B cell (primary cell): ENCODE data around the gene CPSF4L. TPM values are rescaled to one million over a fixed set of nuclear protein-coding genes. Genes with fewer than 3 reads are reported as not detected.

ENCODE experiments used
- ATAC-seq: fragments of 200-7000 bp; cut with Tn5 transposase; one replicate; pipeline ENCODE4 v1.10.0; 2021; ENCODE audit warnings: low read depth, mild to moderate bottlenecking, moderate number of reproducible peaks, moderate library complexity
- CTCF ChIA-PET: fragments of 350-600 bp; sonication (Branson Sonifier 250); formaldehyde crosslinking; loops from one replicate; lab custom pipeline; 2021; ENCODE audit warnings: antibody characterized with exemption, inconsistent platforms; lab: Charles Lee
- POLR2A ChIA-PET: fragments of 350-600 bp; sonication (Branson Sonifier 250); formaldehyde crosslinking; loops from one replicate; lab custom pipeline; 2021; ENCODE audit warnings: antibody characterized with exemption; lab: Charles Lee
- DNase-seq: peaks from one replicate; pipeline ENCODE4 v3.0.0; 2013
- H2AFZ ChIP-seq: 2 replicates; pipeline ENCODE4 v1.6.1; 2012; ENCODE audit warnings: mild to moderate bottlenecking, low read depth, low read length; ENCODE audit not compliant: insufficient read depth, poor library complexity, severe bottlenecking
- H3K27ac ChIP-seq, 2 donors: 1 replicate in 1 of 2; 2 replicates in 1 of 2; pipeline ENCODE4 v1.5.1; 2012 to 2013; ENCODE audit warnings: low read length in 2 of 2, mild to moderate bottlenecking in 2 of 2, moderate library complexity in 1 of 2
- H3K27me3 ChIP-seq, 4 experiments: fragments of 200-600 bp in 1 of 4; sonication (generic) in 1 of 4; replicated peaks in 1 of 4; 1 replicate in 2 of 4; 2 replicates in 2 of 4; pipeline versions ENCODE4 v1.6.1 to v1.7.0; 2013 to 2016; ENCODE audit warnings: low read length in 3 of 4, mild to moderate bottlenecking in 2 of 4, mixed read lengths in 1 of 4, moderate library complexity in 1 of 4; ENCODE audit not compliant: insufficient read depth in 4 of 4, control insufficient read depth in 3 of 4; ENCODE audit errors: control extremely low read depth in 1 of 4
- H3K36me3 ChIP-seq, 2 experiments: replicated peaks in 1 of 2; 1 replicate in 1 of 2; 2 replicates in 1 of 2; pipeline versions ENCODE4 v1.6.1 to v1.7.1; 2013; ENCODE audit warnings: low read length in 1 of 2; ENCODE audit not compliant: insufficient read depth in 2 of 2, control insufficient read depth in 1 of 2; ENCODE audit errors: control extremely low read depth in 1 of 2, extremely low read depth in 1 of 2
- H3K4me1 ChIP-seq, 2 donors: fragments of 200-600 bp in 1 of 2; sonication (generic) in 1 of 2; 1 replicate in 1 of 2; 2 replicates in 1 of 2; pipeline versions ENCODE4 v1.5.1 to v1.6.1; 2013 to 2017; ENCODE audit warnings: low read length in 2 of 2; ENCODE audit not compliant: control insufficient read depth in 2 of 2, insufficient read depth in 2 of 2
- H3K4me2 ChIP-seq: replicated peaks from 2 replicates; pipeline ENCODE3; 2012; ENCODE audit warnings: mild to moderate bottlenecking, low read depth, low read length; ENCODE audit not compliant: poor library complexity, severe bottlenecking
- H3K4me3 ChIP-seq, 5 experiments: fragments of 200-600 bp in 1 of 5; sonication (generic) in 1 of 5; 1 replicate in 3 of 5; 2 replicates in 2 of 5; pipeline versions ENCODE4 v1.5.1 to v1.7.0; 2011 to 2016; ENCODE audit warnings: low read length in 4 of 5, mild to moderate bottlenecking in 4 of 5, low read depth in 2 of 5, control low read depth in 1 of 5, moderate library complexity in 1 of 5; ENCODE audit not compliant: insufficient read depth in 1 of 5; ENCODE audit errors: control extremely low read depth in 1 of 5, extremely low read depth in 1 of 5
- H3K79me2 ChIP-seq: fragments of 200-600 bp; sonication (generic); one replicate; pipeline ENCODE4 v1.6.0; 2016; ENCODE audit warnings: low read length; ENCODE audit not compliant: control insufficient read depth, insufficient read depth
- H3K9ac ChIP-seq: fragments of 200-600 bp; sonication (generic); 2 replicates; pipeline ENCODE4 v1.6.1; 2017; ENCODE audit warnings: mild to moderate bottlenecking, low read length, moderate library complexity
- H3K9me3 ChIP-seq, 3 donors: one replicate each; pipeline versions ENCODE4 v1.6.1 to v1.7.1; 2013; ENCODE audit warnings: low read length in 2 of 3; ENCODE audit not compliant: control insufficient read depth in 2 of 3, insufficient read depth in 1 of 3; ENCODE audit errors: control extremely low read depth in 1 of 3
- H4K20me1 ChIP-seq: 2 replicates; pipeline ENCODE4 v1.6.0; 2012; ENCODE audit warnings: mild to moderate bottlenecking, low read length; ENCODE audit not compliant: insufficient read depth, control insufficient read depth, poor library complexity, severe bottlenecking
- H3K27ac Mint-ChIP-seq: one replicate; pipeline ENCODE4 v1.8.0; 2021; ENCODE audit warnings: mixed read lengths
- H3K27me3 Mint-ChIP-seq: one replicate; pipeline ENCODE4 v1.8.0; 2021; ENCODE audit warnings: mixed read lengths
- H3K4me1 Mint-ChIP-seq: one replicate; pipeline ENCODE4 v1.8.0; 2021; ENCODE audit warnings: mixed read lengths
- H3K4me3 Mint-ChIP-seq: one replicate; pipeline ENCODE4 v1.8.0; 2021; ENCODE audit warnings: mixed read lengths
- H3K9me3 Mint-ChIP-seq: one replicate; pipeline ENCODE4 v1.8.0; 2022; ENCODE audit warnings: mixed read lengths; ENCODE audit not compliant: insufficient read depth
- EZH2 ChIP-seq: IDR thresholded peaks from 2 replicates; pipeline ENCODE4 v1.6.1; 2012; ENCODE audit warnings: borderline replicate concordance, low read depth, mild to moderate bottlenecking, moderate library complexity, low read length; ENCODE audit not compliant: insufficient read depth, poor library complexity, severe bottlenecking
- WGBS: methylation state at CpG from one replicate; pipeline ENCODE4 v1.1.5; 2013; ENCODE audit warnings: missing lambda C conversion rate; ENCODE audit not compliant: insufficient coverage; 5-methylcytosine and 5-hydroxymethylcytosine counted together
- intact Hi-C: fragments of 100-400 bp; cut with micrococcal nuclease; formaldehyde crosslinking; loops from one replicate; pipeline ENCODE4 v1.10.0; 2022
- polyA plus RNA-seq: library from polyadenylated mRNA; depleted of rRNA; stranded (reverse); fragments of >200 nt; gene quantifications from 2 replicates; pipeline ENCODE4 v1.2.3, GENCODE V29; 2012
- total RNA-seq, 2 donors: library from RNA; stranded (reverse); fragments of 120-200 nt in 1 of 2; gene quantifications; 1 replicate in 1 of 2; 2 replicates in 1 of 2; pipeline versions ENCODE4 v1.2.3 to v1.2.4, GENCODE V29; 2013 to 2022
- TF ChIP-seq, protein P1 (sequence below): fragments of 200-600 bp; IDR thresholded peaks from one replicate; pipeline ENCODE4 v1.8.0; 2022; ENCODE audit warnings: antibody characterized with exemption, mild to moderate bottlenecking

Gene CPSF4L
- total and polyA plus RNA-seq, 2 donors (not counting 1 experiment from before 2014, with no cell fraction given) = not detected

DNA sequence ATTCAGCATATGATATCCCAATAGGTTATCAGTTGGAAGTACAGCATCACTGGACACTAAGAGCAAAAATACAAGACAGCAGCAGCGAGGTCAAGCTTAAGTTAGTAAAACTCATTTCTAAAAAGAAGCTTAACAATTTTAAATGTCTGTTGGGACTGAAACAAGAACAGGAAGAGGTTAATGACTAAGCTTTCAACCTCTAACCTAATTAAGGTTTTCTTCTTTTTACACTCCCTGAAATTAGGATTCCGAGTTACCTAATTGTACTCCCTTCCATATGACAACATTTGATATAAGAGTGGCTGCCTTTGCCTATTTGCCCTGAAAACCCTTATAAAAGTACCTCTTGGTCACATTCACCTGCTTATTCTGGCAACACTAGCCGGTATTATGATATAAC, 34.3 kb downstream of the CPSF4L start:
- H3K79me2 ChIP-seq = peaks cover 76% of the 10 kb centered on the region
- Mint-ChIP-seq H3K4me3 (no peak overlapping the region), H3K27ac (no peak overlapping the region), H3K9me3 (no peaks in the 10 kb centered on the region), H3K27me3 (no peaks in the 10 kb centered on the region), H3K4me1 (peaks cover 49% of the 10 kb centered on the region)
- H3K4me3 ChIP-seq = no peak overlapping the region
- ChIA-PET CTCF (interaction anchor here (1.0 to 1.8 kb wide), 2 partner anchors 10 to 141 kb away, joined by 3 to 4 read pairs; no protein-coding TSS in a partner anchor), POLR2A (no interaction called here)
- peaks cover 5% of the 10 kb centered on the region for H4K20me1 ChIP-seq
- H3K4me2 ChIP-seq = peak overlapping the region; percentile 28
- no peaks in the 10 kb centered on the region for H3K27me3 ChIP-seq
- H3K36me3 ChIP-seq = peaks cover 6 to 7% of the 10 kb centered on the region in 2 experiments
- no peaks in the 10 kb centered on the region for H3K9me3 ChIP-seq
- intact Hi-C loops = no loop called here
- H3K4me1 ChIP-seq = peaks cover 9 to 23% of the 10 kb centered on the region in 2 donors
- WGBS = no CpG with 5 or more reads among the region's 3 CpGs
- ATAC-seq (no peak), DNase-seq (no peak)
- peak overlapping the region in 1 of 2 donors; percentile 50 for H3K27ac ChIP-seq
- no peak overlapping the region for H2AFZ ChIP-seq
- TF ChIP-seq EZH2 = no peak
- TF ChIP-seq, protein P1, sequence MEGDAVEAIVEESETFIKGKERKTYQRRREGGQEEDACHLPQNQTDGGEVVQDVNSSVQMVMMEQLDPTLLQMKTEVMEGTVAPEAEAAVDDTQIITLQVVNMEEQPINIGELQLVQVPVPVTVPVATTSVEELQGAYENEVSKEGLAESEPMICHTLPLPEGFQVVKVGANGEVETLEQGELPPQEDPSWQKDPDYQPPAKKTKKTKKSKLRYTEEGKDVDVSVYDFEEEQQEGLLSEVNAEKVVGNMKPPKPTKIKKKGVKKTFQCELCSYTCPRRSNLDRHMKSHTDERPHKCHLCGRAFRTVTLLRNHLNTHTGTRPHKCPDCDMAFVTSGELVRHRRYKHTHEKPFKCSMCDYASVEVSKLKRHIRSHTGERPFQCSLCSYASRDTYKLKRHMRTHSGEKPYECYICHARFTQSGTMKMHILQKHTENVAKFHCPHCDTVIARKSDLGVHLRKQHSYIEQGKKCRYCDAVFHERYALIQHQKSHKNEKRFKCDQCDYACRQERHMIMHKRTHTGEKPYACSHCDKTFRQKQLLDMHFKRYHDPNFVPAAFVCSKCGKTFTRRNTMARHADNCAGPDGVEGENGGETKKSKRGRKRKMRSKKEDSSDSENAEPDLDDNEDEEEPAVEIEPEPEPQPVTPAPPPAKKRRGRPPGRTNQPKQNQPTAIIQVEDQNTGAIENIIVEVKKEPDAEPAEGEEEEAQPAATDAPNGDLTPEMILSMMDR = no peak
- no peak overlapping the region for H3K9ac ChIP-seq

- H3K9me3 Mint-ChIP-seq = no peaks in the 10 kb centered on the region
- H3K4me2 ChIP-seq = no peak overlapping the region
- H3K27me3 ChIP-seq = no peaks in the 10 kb centered on the region
- H4K20me1 ChIP-seq = peaks cover 5% of the 10 kb centered on the region
- H3K4me1 ChIP-seq = peaks cover 9 to 23% of the 10 kb centered on the region in 2 donors
- H3K4me3 Mint-ChIP-seq = no peak overlapping the region
- H3K36me3 ChIP-seq = peaks cover 6 to 7% of the 10 kb centered on the region in 2 experiments
- peaks cover 76% of the 10 kb centered on the region for H3K79me2 ChIP-seq
- 100% methylated on average over 1 of the region's 3 CpGs for WGBS
- ATAC-seq = no peak
- no peak overlapping the region for H3K4me3 ChIP-seq
- no peak for DNase-seq
- H3K27ac Mint-ChIP-seq = no peak overlapping the region
- TF ChIP-seq, protein P1 = no peak
- no peak for TF ChIP-seq EZH2
- H3K27me3 Mint-ChIP-seq = no peaks in the 10 kb centered on the region
- no peak overlapping the region for H3K27ac ChIP-seq
- H3K9ac ChIP-seq = no peak overlapping the region
- no peak overlapping the region for H2AFZ ChIP-seq
- ChIA-PET CTCF (interaction anchor here (1.0 to 1.8 kb wide), 2 partner anchors 9 to 142 kb away, joined by 3 to 4 read pairs; no protein-coding TSS in a partner anchor), POLR2A (no interaction called here)
- H3K4me1 Mint-ChIP-seq = peaks cover 46% of the 10 kb centered on the region
- no peaks in the 10 kb centered on the region for H3K9me3 ChIP-seq
- intact Hi-C loops = no loop called here
Measured at GRCh38 chr17:73226556-73227172, 35.0 kb downstream of the CPSF4L start.
